ENCODE measurements around the gene SAMD14. TPM values are rescaled to one million over a fixed set of nuclear protein-coding genes. Genes with fewer than 3 reads are reported as not detected.
A peak's percentile ranks its signal among the peaks of the same experiment; 100 is the strongest.

SAMD14 gene
- total and polyA plus RNA-seq, 10 of the 15 experiments (the other 5 are each of a cell fraction or from before 2014, with no cell fraction given): 0.06 to 1.7 (median 0.25) TPM; not detected in 3

GRCh38 chr17:50148226-50149090, 18.5 kb upstream of the SAMD14 start (continued):
- TF ChIP-seq PBX3 (IDR thresholded peaks at IDR 0.05; ENCODE audit: insufficient replicate concordance, low read depth, low read length) (no peak), HDGF (IDR thresholded peaks at IDR 0.05) (peak; percentile 79), BMI1 (IDR thresholded peaks at IDR 0.05; ENCODE audit: borderline replicate concordance) (peak; percentile 68; the same call in 1 of the 2 replicates), FOS (IDR thresholded peaks at IDR 0.05; ENCODE audit: borderline replicate concordance, extremely low read depth, insufficient read length) (no peak), ATF7 (IDR thresholded peaks at IDR 0.05; ENCODE audit: low read depth) (peak; percentile 77), SUZ12 (IDR thresholded peaks at IDR 0.05; ENCODE audit: unreplicated experiment) (no peak), EED (IDR thresholded peaks at IDR 0.05; ENCODE audit: low read depth) (peak; percentile 97), ESRRA (IDR thresholded peaks at IDR 0.05; ENCODE audit: low read length) (no peak), ZSCAN29 (IDR thresholded peaks at IDR 0.05) (no peak), TCF12 (IDR thresholded peaks at IDR 0.05; ENCODE audit: low read depth, low read length) (peak; percentile 83; the same call in 1 of the 2 replicates), ZBTB4 (CRISPR knock-in tag; IDR thresholded peaks at IDR 0.05) (no peak), IRF4 (IDR thresholded peaks at IDR 0.05; ENCODE audit: low read depth, low read length) (peak; percentile 90), PRDM15 (CRISPR knock-in tag; IDR thresholded peaks at IDR 0.05) (no peak), MTA2 (IDR thresholded peaks at IDR 0.05; ENCODE audit: low read depth) (peak; percentile 91), MEF2A (IDR thresholded peaks at IDR 0.05; ENCODE audit: insufficient read depth, low read depth, low read length) (no peak), SPI1 (IDR thresholded peaks at IDR 0.05; ENCODE audit: borderline replicate concordance, insufficient read depth, low read depth, low read length) (peak; percentile 100), RAD51 (IDR thresholded peaks at IDR 0.05) (peak; percentile 91), ZNF622 (IDR thresholded peaks at IDR 0.05) (no peak), RUNX3 (IDR thresholded peaks at IDR 0.05; ENCODE audit: low read length) (no peak), ZNF24 (IDR thresholded peaks at IDR 0.05) (no peak)

Measured in GM12878 (cell line).